PFSK-1 (cell line): ENCODE measurements around the gene IL34. TPM values are rescaled to one million over a fixed set of nuclear protein-coding genes. Genes with fewer than 3 reads are reported as not detected.

Experiments used
- FOXP2 ChIP-seq: optimal IDR thresholded peaks from 2 replicates; pipeline ENCODE3; 2011; ENCODE audit warnings: borderline replicate concordance, control low read depth, inconsistent platforms; ENCODE audit not compliant: insufficient read depth; ENCODE audit errors: extremely low read length, extremely low read depth
- POLR2AphosphoS5 ChIP-seq: IDR thresholded peaks from 2 replicates; pipeline ENCODE4 v1.6.1; 2012; ENCODE audit warnings: low read depth, mild to moderate bottlenecking, control low read depth, low read length, moderate library complexity
- REST ChIP-seq, 2 experiments: IDR thresholded peaks; 2 replicates each; pipeline versions ENCODE4 v1.6.1 to v1.8.0; 2011 to 2012; ENCODE audit warnings: low read depth in 2 of 2, low read length in 2 of 2, control low read depth in 1 of 2, inconsistent platforms in 1 of 2, mild to moderate bottlenecking in 1 of 2, moderate library complexity in 1 of 2; ENCODE audit not compliant: insufficient read depth in 1 of 2
- SIN3A ChIP-seq: IDR thresholded peaks from 2 replicates; pipeline ENCODE4 v1.6.1; 2012; ENCODE audit warnings: mild to moderate bottlenecking, low read length, moderate library complexity, borderline replicate concordance; ENCODE audit not compliant: insufficient read depth
- TAF1 ChIP-seq: IDR thresholded peaks from 2 replicates; pipeline ENCODE4 v1.6.1; 2012; ENCODE audit warnings: low read length, control low read depth, borderline replicate concordance; ENCODE audit not compliant: insufficient read depth
- polyA plus RNA-seq: library from polyadenylated mRNA; unstranded; fragments of >200 nt; gene quantifications from one replicate; pipeline ENCODE4 v1.2.1, GENCODE V29; 2012; ENCODE audit warnings: low read depth, missing spikeins; ENCODE audit not compliant: insufficient read length

IL34 gene
- 0.58 TPM for polyA plus RNA-seq

GRCh38 chr16:70646260-70647241, at the start of gene IL34:
TSS of gene IL34 (plus strand) at chr16:70646559. CDS start at chr16:70646948, 389 bp downstream.
- TF ChIP-seq POLR2AphosphoS5, result no peak
- no peak for TF ChIP-seq REST (IDR thresholded peaks at IDR 0.05; ENCODE audit: insufficient read depth in 1 of 2, low read depth in 2 of 2, low read length in 2 of 2)
- no peak for TF ChIP-seq FOXP2
- no peak for TF ChIP-seq TAF1
- no peak for TF ChIP-seq SIN3A

GRCh38 chr16:70597135-70597835, 49.1 kb upstream of the IL34 start:
- TF ChIP-seq SIN3A, result no peak
- no peak for TF ChIP-seq TAF1

GRCh38 chr16:70598937-70599503, 47.3 kb upstream of the IL34 start:
- TF ChIP-seq TAF1, result no peak
- no peak for TF ChIP-seq SIN3A
- TF ChIP-seq FOXP2, result no peak
- TF ChIP-seq REST (IDR thresholded peaks at IDR 0.05; ENCODE audit: insufficient read depth in 1 of 2, low read depth in 2 of 2, low read length in 2 of 2), result no peak
- TF ChIP-seq POLR2AphosphoS5, result no peak

- TF ChIP-seq SIN3A (no peak), POLR2AphosphoS5 (no peak), FOXP2 (no peak), REST (IDR thresholded peaks at IDR 0.05; ENCODE audit: insufficient read depth in 1 of 2, low read depth in 2 of 2, low read length in 2 of 2) (no peak), TAF1 (no peak)
These were observed 45.6 kb upstream of the IL34 start for GRCh38 chr16:70600730-70601129.
